ENCODE results near the gene KHK. TPM values are rescaled to one million over a fixed set of nuclear protein-coding genes. Genes with fewer than 3 reads are reported as not detected.
"Not testable (repeated sequence)": the region's sequence is repeated elsewhere in the genome, so short reads cannot be mapped to it uniquely, and the experiment has no call there.

KHK gene
- total RNA-seq, 2 experiments from 2014 or later, result 12.6 to 12.8 TPM

DNA sequence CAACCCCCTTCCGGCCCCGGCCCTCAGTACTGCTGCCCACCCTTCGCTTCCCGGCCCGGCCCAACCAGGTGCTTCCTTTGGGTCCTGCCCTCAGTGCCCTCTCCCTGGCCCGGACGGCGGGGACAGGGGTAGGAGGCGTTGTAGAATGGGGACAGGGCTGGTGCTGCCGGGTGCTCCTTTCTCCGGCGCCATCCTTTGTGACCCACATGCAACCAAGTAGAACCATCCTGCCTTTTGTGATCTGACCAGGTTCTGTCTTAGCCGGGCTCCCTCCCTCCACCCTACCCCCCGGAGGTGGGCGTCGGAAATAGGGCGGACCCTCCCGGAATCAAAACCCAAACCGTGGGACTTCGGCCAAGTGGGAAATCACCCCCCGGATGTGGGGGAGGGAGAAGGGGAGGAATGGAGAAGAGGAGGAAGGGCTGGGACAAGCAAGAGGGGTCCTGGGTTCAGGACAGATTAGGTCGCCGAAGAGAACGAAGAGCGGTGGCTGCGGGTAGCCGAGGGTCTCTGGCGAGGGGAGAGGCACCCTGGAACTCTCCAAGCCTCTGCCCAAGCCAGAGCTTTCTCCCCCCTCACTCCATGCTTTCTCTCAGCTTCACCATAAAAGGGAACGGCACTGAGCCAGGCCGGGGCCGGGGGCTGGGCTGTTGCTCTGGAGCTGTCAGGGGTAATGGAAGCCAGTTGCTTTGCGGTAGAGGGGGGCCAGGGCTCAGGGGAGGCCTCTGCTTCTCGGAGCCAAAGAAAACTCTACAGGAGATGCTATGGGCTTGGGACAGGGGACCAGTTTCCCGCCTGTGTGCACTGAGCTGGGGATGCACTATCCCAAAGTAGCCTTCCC lies 14.4 kb upstream of the KHK start:
- Mint-ChIP-seq H3K4me3 (peak overlapping the region; percentile 85), H3K9me3 (no peaks in the 10 kb centered on the region), H3K27ac (peak overlapping the region; percentile 89), H3K36me3 (peaks cover 32% of the 10 kb centered on the region), H3K4me1 (peaks cover 58% of the 10 kb centered on the region), H3K27me3 (no peaks in the 10 kb centered on the region)
- peak; percentile 52 for DNase-seq

DNA sequence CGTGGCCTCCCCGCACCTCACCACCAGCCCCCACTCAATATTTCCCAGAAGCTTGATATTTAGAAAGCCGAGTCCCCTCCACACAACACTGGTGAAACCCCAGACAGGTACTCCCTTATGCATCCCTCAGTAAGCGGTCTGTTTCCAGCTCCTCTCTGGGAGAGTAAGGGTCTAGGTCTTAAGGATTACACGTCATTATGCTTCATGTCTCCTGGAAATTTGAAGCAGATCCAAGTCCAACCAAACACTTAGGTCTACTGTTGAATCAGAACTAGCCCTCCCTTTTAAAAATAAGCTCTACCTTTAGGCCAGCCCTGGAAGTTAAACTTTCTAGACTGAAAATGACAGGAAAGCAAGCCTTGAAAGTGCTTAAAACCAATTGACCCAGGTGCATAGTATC lies 13.7 kb upstream of the KHK start:
- H3K9me3 Mint-ChIP-seq, result no peaks in the 10 kb centered on the region
- no peak for DNase-seq
- peak overlapping the region; percentile 85 for H3K4me3 Mint-ChIP-seq
- peaks cover 27% of the 10 kb centered on the region for H3K36me3 Mint-ChIP-seq
- peak overlapping the region; percentile 89 for H3K27ac Mint-ChIP-seq
- H3K27me3 Mint-ChIP-seq, result no peaks in the 10 kb centered on the region
- peaks cover 55% of the 10 kb centered on the region for H3K4me1 Mint-ChIP-seq

DNA sequence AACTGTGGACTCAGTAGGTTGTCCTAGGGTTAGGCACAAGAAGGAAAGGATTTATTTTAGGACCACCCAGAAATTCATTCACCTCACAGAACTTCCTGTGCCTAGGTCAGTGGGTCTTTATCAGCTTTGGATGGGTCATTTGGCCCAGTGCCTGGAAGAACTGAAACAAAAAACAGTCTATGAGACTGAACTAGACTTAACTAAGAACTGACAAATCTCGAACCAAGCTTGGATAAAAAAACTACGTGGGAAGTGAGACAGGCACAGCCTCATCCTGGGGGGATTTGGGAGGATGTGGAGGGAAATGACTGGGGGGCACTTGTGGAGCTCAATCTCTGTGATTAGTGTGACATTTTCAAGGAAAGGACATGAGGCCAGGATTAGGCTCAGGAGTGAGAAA lies 12.8 kb upstream of the KHK start:
- Mint-ChIP-seq H3K4me1 (peaks cover 51% of the 10 kb centered on the region), H3K9me3 (no peaks in the 10 kb centered on the region), H3K4me3 (peak overlapping the region; percentile 11), H3K36me3 (peaks cover 21% of the 10 kb centered on the region), H3K27me3 (no peaks in the 10 kb centered on the region), H3K27ac (peak overlapping the region; percentile 46)
- DNase-seq, result no peak

DNA sequence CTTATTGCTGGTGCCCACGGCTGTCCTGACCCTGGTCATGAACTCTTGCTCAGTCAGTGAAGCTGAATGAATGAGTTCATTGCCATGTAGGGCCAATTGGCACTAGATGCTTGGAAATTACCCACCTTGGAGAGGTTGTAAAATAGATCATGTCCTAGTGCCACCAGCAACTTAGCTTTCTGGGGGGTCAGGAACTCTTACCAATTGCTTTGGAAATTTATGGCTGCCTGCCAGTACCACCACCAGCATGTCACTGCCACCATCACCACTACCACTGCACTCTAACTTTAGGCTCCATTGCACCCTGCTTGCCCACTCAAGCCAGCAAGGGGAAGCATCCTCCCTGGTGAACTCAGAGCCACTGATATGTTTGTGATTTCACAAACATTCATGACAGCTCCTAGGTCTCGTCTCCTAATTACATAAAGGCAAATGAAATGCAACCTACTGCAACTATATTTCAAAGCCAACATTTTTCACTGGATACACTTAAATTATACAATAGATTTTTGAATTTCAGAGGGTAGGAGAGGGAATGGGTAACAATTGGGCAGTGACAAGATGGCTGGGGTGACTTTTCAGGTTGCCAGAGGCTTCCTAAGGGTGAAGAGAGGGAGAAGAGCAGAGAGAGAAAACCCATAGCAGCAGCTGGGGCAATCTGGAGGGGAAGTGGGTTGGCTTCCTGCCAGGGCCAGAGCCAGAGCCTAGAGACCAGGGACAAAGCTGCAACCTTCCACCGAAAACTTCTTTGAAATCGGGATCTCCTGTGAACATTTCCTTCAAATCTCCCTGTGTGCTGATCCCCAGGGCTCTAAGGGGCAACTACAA lies 11.6 kb upstream of the KHK start:
- Mint-ChIP-seq H3K36me3 (peaks cover 9% of the 10 kb centered on the region), H3K27me3 (no peaks in the 10 kb centered on the region), H3K27ac (peak overlapping the region; percentile 73), H3K9me3 (no peaks in the 10 kb centered on the region), H3K4me3 (peak overlapping the region; percentile 25), H3K4me1 (peaks cover 41% of the 10 kb centered on the region)
- DNase-seq, result peak; percentile 44

DNA sequence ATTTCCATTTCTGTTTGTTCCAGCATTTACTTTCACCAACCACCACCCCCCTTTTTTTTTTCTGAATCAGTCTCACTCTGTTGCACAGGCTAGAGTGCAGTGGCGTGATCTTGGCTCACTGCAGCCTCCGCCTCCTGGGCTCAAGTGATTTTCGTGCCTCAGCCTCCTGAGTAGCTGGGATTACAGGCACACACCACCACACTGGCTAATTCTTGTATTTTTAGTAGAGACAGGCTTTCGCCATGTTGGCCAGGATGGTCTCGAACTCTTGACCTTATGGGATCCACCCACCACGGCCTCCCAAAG lies 11.1 kb upstream of the KHK start:
- peaks cover 43% of the 10 kb centered on the region for H3K4me1 Mint-ChIP-seq
- H3K27me3 Mint-ChIP-seq, H3K9me3 Mint-ChIP-seq, DNase-seq, H3K36me3 Mint-ChIP-seq: not testable (repeated sequence)
- peak overlapping the region; percentile 25 for H3K4me3 Mint-ChIP-seq
- H3K27ac Mint-ChIP-seq, result peak overlapping the region; percentile 73

DNA sequence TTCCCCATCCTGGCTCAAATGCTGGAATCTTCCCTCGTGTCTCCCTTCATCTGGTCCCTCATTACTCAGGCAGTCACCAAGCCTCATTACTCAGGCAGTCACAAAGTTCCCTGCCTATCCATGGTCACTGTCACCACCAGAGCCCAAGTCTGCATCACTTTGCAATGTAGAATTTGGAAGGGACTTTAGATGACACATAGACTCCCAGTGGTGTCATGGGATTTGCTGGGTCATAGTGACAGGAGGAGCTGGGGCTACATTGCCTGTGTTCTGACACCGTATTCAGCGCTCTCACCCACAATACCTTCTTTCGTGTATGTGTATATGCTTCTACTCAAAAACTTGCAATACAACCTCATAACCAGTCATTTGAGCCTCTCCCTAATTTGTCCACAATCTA lies 10.2 kb upstream of the KHK start:
- Mint-ChIP-seq H3K4me3 (no peak overlapping the region), H3K4me1 (peaks cover 47% of the 10 kb centered on the region), H3K27me3 (no peaks in the 10 kb centered on the region), H3K9me3 (no peaks in the 10 kb centered on the region), H3K36me3 (no peaks in the 10 kb centered on the region), H3K27ac (no peak overlapping the region)
- DNase-seq, result no peak

DNA sequence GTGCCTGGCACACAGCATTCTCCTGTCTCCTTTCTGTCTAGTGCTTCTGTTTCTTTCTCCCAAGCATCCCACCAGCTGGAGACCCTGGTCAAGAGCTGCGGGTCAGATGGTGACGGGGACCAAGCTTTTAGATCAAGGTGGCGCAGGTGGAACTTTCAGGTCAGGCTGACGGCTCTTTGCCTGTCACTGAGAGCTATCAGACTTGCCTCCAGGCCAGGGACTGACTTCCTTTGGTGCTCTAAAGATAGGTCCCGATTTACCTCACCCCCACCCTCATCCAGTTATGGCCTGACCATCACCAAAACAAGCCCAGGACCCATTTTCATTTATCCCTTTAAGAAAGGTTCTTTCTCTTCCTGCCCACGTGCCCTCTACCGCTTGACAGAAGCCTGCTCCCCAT lies 9.3 kb upstream of the KHK start:
- Mint-ChIP-seq H3K27me3 (no peaks in the 10 kb centered on the region), H3K36me3 (no peaks in the 10 kb centered on the region), H3K9me3 (no peaks in the 10 kb centered on the region), H3K4me1 (peaks cover 49% of the 10 kb centered on the region), H3K27ac (no peak overlapping the region), H3K4me3 (no peak overlapping the region)
- DNase-seq, result no peak

DNA sequence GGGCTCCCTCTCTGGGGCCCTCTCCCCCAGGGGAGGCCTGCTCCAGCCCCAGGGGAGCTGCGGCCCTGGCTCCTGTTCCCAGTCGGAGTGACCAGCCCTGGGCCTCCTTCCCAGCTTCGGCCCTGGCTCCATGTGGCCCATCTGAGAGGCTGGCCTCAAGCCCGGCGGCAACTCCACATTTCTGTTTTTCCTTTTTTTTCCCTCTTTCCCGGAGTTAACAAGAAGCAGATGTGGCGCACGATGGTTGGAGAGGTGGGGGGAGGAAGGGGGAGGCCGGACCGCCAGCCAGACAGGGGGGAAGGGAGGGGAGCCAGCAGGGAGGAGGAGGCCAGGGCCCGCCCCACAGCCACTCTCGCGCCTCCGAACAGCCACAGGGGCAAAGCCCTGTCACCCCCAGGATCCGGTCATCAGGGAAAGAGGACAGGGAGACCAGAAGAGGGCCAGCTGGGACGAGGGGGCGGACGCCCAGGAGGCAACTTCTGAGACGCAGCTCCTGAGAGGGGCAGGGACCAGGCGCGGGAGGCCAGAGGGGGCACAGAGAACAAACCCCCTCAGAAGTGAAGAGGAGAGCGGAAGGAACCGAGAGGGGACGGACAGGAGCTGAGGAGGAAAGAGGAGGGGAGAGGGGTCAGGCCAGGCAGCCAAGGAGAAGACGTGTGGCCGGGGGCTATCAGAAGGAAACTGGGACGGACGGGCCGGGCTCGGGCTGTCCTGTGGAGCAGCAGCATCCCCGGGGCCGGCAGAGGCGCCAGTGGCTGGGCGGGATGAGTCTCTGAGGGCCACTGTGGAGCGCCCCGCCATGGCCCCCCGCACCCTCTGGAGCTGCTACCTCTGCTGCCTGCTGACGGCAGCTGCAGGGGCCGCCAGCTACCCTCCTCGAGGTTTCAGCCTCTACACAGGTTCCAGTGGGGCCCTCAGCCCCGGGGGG lies 8.0 kb upstream of the KHK start, which contains the start of gene EMILIN1:
TSS of gene EMILIN1 (plus strand) at position 349 of the 928 bp plus-strand sequence. CDS start at position 800, 451 bp downstream.
- Mint-ChIP-seq H3K4me1 (peaks cover 38% of the 10 kb centered on the region), H3K4me3 (no peak within 1 kb of the TSS), H3K27ac (no peak within 1 kb of the TSS), H3K9me3 (no peaks in the 10 kb centered on the region), H3K27me3 (no peaks in the 10 kb centered on the region), H3K36me3 (no peaks in the 10 kb centered on the region)
- no peak for DNase-seq

DNA sequence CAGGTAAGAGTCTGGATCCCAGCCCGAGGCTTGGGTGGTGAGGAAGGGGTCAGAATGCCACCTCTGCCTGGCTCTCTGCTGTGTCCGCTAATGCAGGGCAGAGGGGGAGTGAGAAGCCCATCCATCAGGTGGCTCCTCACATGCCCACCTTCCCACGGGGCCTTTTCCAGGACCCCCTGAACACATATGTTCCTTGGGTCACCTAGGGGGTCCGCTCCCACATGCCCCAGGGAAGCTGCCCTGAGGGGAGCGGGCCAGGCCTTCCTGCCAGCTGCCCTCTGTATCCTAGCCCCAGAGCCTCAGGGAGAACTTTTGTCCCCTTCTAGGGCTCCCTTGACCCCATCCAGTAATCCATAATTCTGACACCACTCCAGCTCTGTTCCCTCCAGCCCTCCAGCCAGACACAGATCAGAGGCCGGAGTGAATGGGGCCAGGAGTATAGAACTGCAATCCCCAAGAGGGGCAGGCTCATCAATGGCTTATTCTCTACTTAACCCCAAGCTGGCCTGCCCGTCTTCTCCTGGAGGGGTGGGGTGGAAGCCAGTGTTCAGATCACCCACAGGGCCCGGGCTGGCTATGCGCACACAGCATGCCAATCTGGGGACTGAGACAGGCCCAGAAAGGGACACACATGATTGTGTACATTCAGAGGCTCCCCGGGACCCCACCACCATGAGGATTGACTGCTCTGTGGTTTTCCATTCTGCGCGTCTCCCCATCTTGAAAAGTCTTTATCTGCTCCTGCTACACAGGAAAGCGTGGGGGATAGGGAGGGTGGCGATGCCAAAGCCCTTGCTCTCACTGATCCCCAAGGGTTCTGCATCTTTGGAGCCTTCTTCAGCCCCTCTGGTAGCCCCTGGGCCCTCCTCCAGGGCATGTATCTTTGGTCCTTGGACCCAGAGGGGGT lies 7.1 kb upstream of the KHK start:
- Mint-ChIP-seq H3K4me1 (peaks cover 30% of the 10 kb centered on the region), H3K27ac (no peak overlapping the region), H3K27me3 (no peaks in the 10 kb centered on the region), H3K4me3 (no peak overlapping the region), H3K36me3 (no peaks in the 10 kb centered on the region), H3K9me3 (no peaks in the 10 kb centered on the region)
- DNase-seq, result no peak

DNA sequence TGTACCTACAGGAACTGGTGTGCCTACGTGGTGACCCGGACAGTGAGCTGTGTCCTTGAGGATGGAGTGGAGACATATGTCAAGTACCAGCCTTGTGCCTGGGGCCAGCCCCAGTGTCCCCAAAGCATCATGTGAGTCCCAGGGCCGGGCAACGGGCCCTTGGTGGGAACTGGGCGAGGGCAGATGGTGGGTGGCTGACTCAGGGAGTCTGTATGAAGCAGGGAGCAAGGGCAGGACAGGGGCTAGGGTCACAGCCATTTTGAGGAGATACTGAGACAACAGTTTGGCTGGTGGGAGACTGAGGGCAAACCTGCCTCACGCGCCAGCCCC lies 6.5 kb upstream of the KHK start:
- DNase-seq, result no peak
- Mint-ChIP-seq H3K4me3 (no peak overlapping the region), H3K4me1 (peaks cover 28% of the 10 kb centered on the region), H3K36me3 (no peaks in the 10 kb centered on the region), H3K27me3 (no peaks in the 10 kb centered on the region), H3K27ac (peak overlapping the region; percentile 8), H3K9me3 (no peaks in the 10 kb centered on the region)

DNA sequence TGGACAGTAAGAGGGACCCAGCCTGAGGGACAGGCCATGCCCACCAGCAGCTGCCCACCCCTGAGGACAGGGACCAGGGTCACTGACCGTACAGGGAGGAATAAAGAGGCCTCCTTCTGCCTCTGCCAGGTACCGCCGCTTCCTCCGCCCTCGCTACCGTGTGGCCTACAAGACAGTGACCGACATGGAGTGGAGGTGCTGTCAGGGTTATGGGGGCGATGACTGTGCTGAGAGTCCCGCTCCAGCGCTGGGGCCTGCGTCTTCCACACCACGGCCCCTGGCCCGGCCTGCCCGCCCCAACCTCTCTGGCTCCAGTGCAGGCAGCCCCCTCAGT lies 6.0 kb upstream of the KHK start:
- Mint-ChIP-seq H3K4me3 (peak overlapping the region; percentile 76), H3K9me3 (no peaks in the 10 kb centered on the region), H3K36me3 (no peaks in the 10 kb centered on the region), H3K27ac (peak overlapping the region; percentile 96), H3K4me1 (peaks cover 27% of the 10 kb centered on the region), H3K27me3 (no peaks in the 10 kb centered on the region)
- DNase-seq, result no peak

DNA sequence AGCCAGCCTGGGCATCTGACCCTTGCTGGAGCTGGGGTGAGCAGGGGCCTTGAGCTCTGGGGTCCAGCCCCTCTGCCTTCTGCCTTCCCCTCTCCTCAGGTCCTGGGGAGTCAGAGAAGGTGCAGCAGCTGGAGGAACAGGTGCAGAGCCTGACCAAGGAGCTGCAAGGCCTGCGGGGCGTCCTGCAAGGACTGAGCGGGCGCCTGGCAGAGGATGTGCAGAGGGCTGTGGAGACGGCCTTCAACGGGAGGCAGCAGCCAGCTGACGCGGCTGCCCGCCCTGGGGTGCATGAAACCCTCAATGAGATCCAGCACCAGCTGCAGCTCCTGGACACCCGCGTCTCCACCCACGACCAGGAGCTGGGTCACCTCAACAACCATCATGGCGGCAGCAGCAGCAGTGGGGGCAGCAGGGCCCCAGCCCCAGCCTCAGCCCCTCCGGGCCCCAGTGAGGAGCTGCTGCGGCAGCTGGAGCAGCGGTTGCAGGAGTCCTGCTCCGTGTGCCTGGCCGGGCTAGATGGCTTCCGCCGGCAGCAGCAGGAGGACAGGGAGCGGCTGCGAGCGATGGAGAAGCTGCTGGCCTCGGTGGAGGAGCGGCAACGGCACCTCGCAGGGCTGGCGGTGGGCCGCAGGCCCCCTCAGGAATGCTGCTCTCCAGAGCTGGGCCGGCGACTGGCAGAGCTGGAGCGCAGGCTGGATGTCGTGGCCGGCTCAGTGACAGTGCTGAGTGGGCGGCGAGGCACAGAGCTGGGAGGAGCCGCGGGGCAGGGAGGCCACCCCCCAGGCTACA lies 4.4 kb upstream of the KHK start:
- Mint-ChIP-seq H3K4me3 (peak overlapping the region; percentile 76), H3K4me1 (peaks cover 24% of the 10 kb centered on the region), H3K9me3 (no peaks in the 10 kb centered on the region), H3K36me3 (no peaks in the 10 kb centered on the region), H3K27ac (peak overlapping the region; percentile 96), H3K27me3 (no peaks in the 10 kb centered on the region)
- no peak for DNase-seq

DNA sequence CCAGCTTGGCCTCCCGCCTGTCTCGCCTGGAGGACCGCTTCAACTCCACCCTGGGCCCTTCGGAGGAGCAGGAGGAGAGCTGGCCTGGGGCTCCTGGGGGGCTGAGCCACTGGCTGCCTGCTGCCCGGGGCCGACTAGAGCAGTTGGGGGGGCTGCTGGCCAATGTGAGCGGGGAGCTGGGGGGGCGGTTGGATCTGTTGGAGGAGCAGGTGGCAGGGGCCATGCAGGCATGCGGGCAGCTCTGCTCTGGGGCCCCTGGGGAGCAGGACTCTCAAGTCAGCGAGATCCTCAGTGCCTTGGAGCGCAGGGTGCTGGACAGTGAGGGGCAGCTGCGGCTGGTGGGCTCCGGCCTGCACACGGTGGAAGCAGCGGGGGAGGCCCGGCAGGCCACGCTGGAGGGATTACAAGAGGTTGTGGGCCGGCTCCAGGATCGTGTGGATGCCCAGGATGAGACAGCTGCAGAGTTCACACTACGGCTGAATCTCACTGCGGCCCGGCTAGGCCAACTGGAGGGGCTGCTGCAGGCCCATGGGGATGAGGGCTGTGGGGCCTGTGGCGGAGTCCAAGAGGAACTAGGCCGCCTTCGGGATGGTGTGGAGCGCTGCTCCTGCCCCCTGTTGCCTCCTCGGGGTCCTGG lies 3.7 kb upstream of the KHK start:
- Mint-ChIP-seq H3K27ac (no peak overlapping the region), H3K4me1 (peaks cover 31% of the 10 kb centered on the region), H3K36me3 (no peaks in the 10 kb centered on the region), H3K27me3 (no peaks in the 10 kb centered on the region), H3K4me3 (no peak overlapping the region), H3K9me3 (no peaks in the 10 kb centered on the region)
- no peak for DNase-seq

Data from activated naive CD8-positive, alpha-beta T cell treated with anti-CD3 and anti-CD28 coated beads for 36 hours (primary cell).